Panc1 (cell line): ENCODE measurements around the gene WDR20. TPM values are rescaled to one million over a fixed set of nuclear protein-coding genes. Genes with fewer than 3 reads are reported as not detected.

Experiments
- ATAC-seq: fragments of 200-7000 bp; cut with Tn5 transposase; 2 replicates; pipeline ENCODE4 v1.9.1; 2020; ENCODE audit warnings: mild to moderate bottlenecking, moderate library complexity
- BruUV-seq: library from RNA; stranded (reverse); fragments of 400-500 nt; replicated peaks from 2 replicates; lab custom pipeline; 2021; lab: Mats Ljungman, UMichigan
- CTCF ChIA-PET: fragments of 300-600 bp; sonication (Branson Sonifier 250); formaldehyde crosslinking; loops from one replicate; lab custom pipeline; 2022; ENCODE audit warnings: antibody characterized with exemption; lab: Charles Lee
- POLR2A ChIA-PET: fragments of 300-600 bp; sonication (Branson Sonifier 250); formaldehyde crosslinking; loops from one replicate; lab custom pipeline; 2022; ENCODE audit warnings: antibody characterized with exemption; lab: Charles Lee
- DNase-seq: peaks from one replicate; pipeline ENCODE4 v3.0.0-alpha.2; 2010; ENCODE audit warnings: low read depth, low spot score
- H3K27ac ChIP-seq: 2 replicates; pipeline ENCODE4 v1.5.1; 2011; ENCODE audit warnings: mild to moderate bottlenecking, low read length, inconsistent platforms
- H3K27me3 ChIP-seq: fragments of 200-500 bp; sonication (Bioruptor generic); 2 replicates; pipeline ENCODE4 v1.6.0; 2014; ENCODE audit warnings: low read length, inconsistent platforms; ENCODE audit not compliant: control insufficient read depth, insufficient read depth
- H3K36me3 ChIP-seq: fragments of 200-500 bp; sonication (Bioruptor generic); 2 replicates; pipeline ENCODE4 v1.5.1; 2014; ENCODE audit warnings: inconsistent platforms, mild to moderate bottlenecking, low read length, moderate library complexity; ENCODE audit not compliant: control insufficient read depth, insufficient read depth
- H3K4me1 ChIP-seq: 2 replicates; pipeline ENCODE4 v1.5.1; 2011; ENCODE audit warnings: inconsistent platforms, mild to moderate bottlenecking, low read length, moderate library complexity; ENCODE audit not compliant: control insufficient read depth, insufficient read depth
- H3K4me3 ChIP-seq, 2 experiments: 2 replicates each; pipeline ENCODE4 v1.5.1; 2011 to 2012; ENCODE audit warnings: low read depth in 2 of 2, low read length in 2 of 2, mild to moderate bottlenecking in 2 of 2, inconsistent platforms in 1 of 2, moderate library complexity in 1 of 2
- H3K9me3 ChIP-seq: fragments of 200-500 bp; sonication (Bioruptor generic); 2 replicates; pipeline ENCODE4 v1.5.1; 2014; ENCODE audit warnings: low read depth, mild to moderate bottlenecking, inconsistent platforms, low read length, moderate library complexity; ENCODE audit not compliant: control insufficient read depth, insufficient read depth
- CTCF ChIP-seq: fragments of 450-650 bp; IDR thresholded peaks from 2 replicates; pipeline ENCODE4 v1.5.1; 2017; ENCODE audit warnings: mild to moderate bottlenecking
- POLR2AphosphoS5 ChIP-seq: IDR thresholded peaks from 2 replicates; pipeline ENCODE4 v1.6.1; 2012; ENCODE audit warnings: mild to moderate bottlenecking, low read depth, low read length, moderate library complexity
- REST ChIP-seq, 2 experiments: IDR thresholded peaks; 2 replicates each; pipeline ENCODE4 v1.6.1; 2011 to 2012; ENCODE audit warnings: low read depth in 2 of 2, control low read depth in 1 of 2, low read length in 1 of 2, mild to moderate bottlenecking in 1 of 2, moderate library complexity in 1 of 2; ENCODE audit not compliant: insufficient read depth in 1 of 2
- SIN3A ChIP-seq: IDR thresholded peaks from 2 replicates; pipeline ENCODE4 v1.6.1; 2012; ENCODE audit warnings: low read depth, mild to moderate bottlenecking, low read length, moderate library complexity, borderline replicate concordance; ENCODE audit not compliant: insufficient read depth
- TCF7L2 ChIP-seq: IDR thresholded peaks from 2 replicates; pipeline ENCODE4 v1.6.1; 2011; ENCODE audit warnings: mild to moderate bottlenecking, low read depth, low read length, inconsistent platforms
- in situ Hi-C: cut with HindIII; loops from 2 replicates; pipeline ENCODE4 v1.10.0; 2016; ENCODE audit warnings: low sequenced_read_pairs, low pct_unique_long_range_greater_than_20kb
- intact Hi-C: fragments of 100-400 bp; cut with micrococcal nuclease; formaldehyde crosslinking; loops from one replicate; pipeline ENCODE4 v1.10.0; 2022; ENCODE audit not compliant: unreplicated experiment
- total RNA-seq: library from RNA; stranded (reverse); gene quantifications from one replicate; pipeline ENCODE4 v1.2.1, GENCODE V29; 2021; ENCODE audit not compliant: unreplicated experiment

The WDR20 gene
- total RNA-seq, 1 experiment from 2014 or later = 20.2 TPM

- TF ChIP-seq CTCF (no peak), SIN3A (no peak), TCF7L2 (no peak), POLR2AphosphoS5 (no peak), REST (IDR thresholded peaks at IDR 0.05; ENCODE audit: insufficient read depth in 1 of 2, low read depth in 2 of 2, low read length in 1 of 2) (no peak)
- Histone ChIP-seq H3K27ac (no peak overlapping the region), H3K9me3 (no peaks in the 10 kb centered on the region), H3K4me3 (no peak overlapping the region), H3K4me1 (peaks cover 10% of the 10 kb centered on the region), H3K27me3 (no peaks in the 10 kb centered on the region), H3K36me3 (no peaks in the 10 kb centered on the region)
- DNase-seq (no peak), ATAC-seq (no peak)
- in situ Hi-C loops = no loop called here
- no TSS peak for BruUV-seq
- intact Hi-C loops = no loop called here
- ChIA-PET POLR2A (no interaction called here), CTCF (no interaction called here)
Measured at GRCh38 chr14:102189874-102190273, 50.2 kb downstream of the WDR20 start.

GRCh38 chr14:102192840-102193502 lies 53.3 kb downstream of the WDR20 start:
- BruUV-seq = no TSS peak
- no peak for DNase-seq
- POLR2A ChIA-PET = no interaction called here
- no peaks in the 10 kb centered on the region for H3K4me1 ChIP-seq
- ATAC-seq = no peak
- intact Hi-C loops = no loop called here
- H3K36me3 ChIP-seq = 0 out of 2 replicates have a peak, but pooled peaks cover 2% of the 10 kb centered on the region
- no peak overlapping the region for H3K4me3 ChIP-seq
- CTCF ChIA-PET = no interaction called here
- in situ Hi-C loops = no loop called here
- no peaks in the 10 kb centered on the region for H3K27me3 ChIP-seq
- TF ChIP-seq REST (IDR thresholded peaks at IDR 0.05; ENCODE audit: insufficient read depth in 1 of 2, low read depth in 2 of 2, low read length in 1 of 2) = no peak
- TF ChIP-seq POLR2AphosphoS5 = no peak
- TF ChIP-seq SIN3A = no peak
- no peak for TF ChIP-seq CTCF
- TF ChIP-seq TCF7L2 = no peak
- H3K9me3 ChIP-seq = no peaks in the 10 kb centered on the region
- H3K27ac ChIP-seq = no peak overlapping the region
